Motor neuron (in vitro differentiated cells): ENCODE measurements around the gene CSF2. TPM values are rescaled to one million over a fixed set of nuclear protein-coding genes. Genes with fewer than 3 reads are reported as not detected.
"Not testable (repeated sequence)": the region's sequence is repeated elsewhere in the genome, so short reads cannot be mapped to it uniquely, and the experiment has no call there.

Experiments used
- ATAC-seq, 8 experiments: fragments of 200-7000 bp; cut with Tn5 transposase; replicated peaks in 6 of 8; 2 replicates each; pipeline ENCODE4 v1.8.0; 2021; ENCODE audit warnings: mild to moderate bottlenecking in 8 of 8, moderate library complexity in 8 of 8
- H3K27ac ChIP-seq, 2 donors: fragments of 250-450 bp; sonication (Bioruptor Pico); 2 replicates each; pipeline ENCODE4 v1.9.0; 2021; ENCODE audit warnings: antibody characterized with exemption in 2 of 2, mild to moderate bottlenecking in 2 of 2, moderate library complexity in 1 of 2
- H3K4me1 ChIP-seq, 2 donors: fragments of 250-450 bp; sonication (Bioruptor Pico); replicated peaks in 1 of 2; 2 replicates each; pipeline ENCODE4 v1.6.1; 2021; ENCODE audit warnings: antibody characterized with exemption in 2 of 2, mild to moderate bottlenecking in 2 of 2, moderate library complexity in 1 of 2
- H3K4me3 ChIP-seq, 5 donors: fragments of 250-450 bp; sonication (Bioruptor Pico); 2 replicates each; pipeline ENCODE4 v1.9.0; 2021; ENCODE audit warnings: antibody characterized with exemption in 5 of 5, mild to moderate bottlenecking in 5 of 5, moderate library complexity in 4 of 5
- WGBS, 10 experiments: fragments of 450-650 bp; shearing (Covaris generic); methylation state at CpG; one replicate each; pipeline ENCODE4 v1.0.0; 2022; 5-methylcytosine and 5-hydroxymethylcytosine counted together
- in situ Hi-C, 9 experiments: fragments of 400-800 bp; cut with MboI; loops; one replicate each; pipeline ENCODE4 v1.15.0; 2021; ENCODE audit warnings: low sequenced_read_pairs in 9 of 9, low pct_unique_long_range_greater_than_20kb in 2 of 9; ENCODE audit not compliant: unreplicated experiment in 9 of 9
- total RNA-seq, 8 experiments: library from RNA; unstranded; fragments of 300-600 nt; gene quantifications; 2 replicates each; pipeline versions ENCODE4 v1.2.3 to v1.2.4, GENCODE V29; 2022

Gene CSF2
- total RNA-seq, 8 experiments from 2014 or later = not detected

- H3K4me1 ChIP-seq = no peaks in the 10 kb centered on the region
- no peak overlapping the region for H3K4me3 ChIP-seq
- no peak for ATAC-seq
- no peak overlapping the region for H3K27ac ChIP-seq
- 76 to 100% (median 93%) methylated on average over 1 to 6 of the region's 8 CpGs; no CpG with 5 or more reads in 3 of the 10 experiments for WGBS, 10 experiments
- in situ Hi-C loops = no loop called here
Measured at GRCh38 chr5:132100672-132101261, 27.2 kb downstream of the CSF2 start.

- WGBS, 10 experiments = 62 to 100% (median 85%) methylated on average over 1 to 5 of the region's 6 CpGs; no CpG with 5 or more reads in 5 of the 10 experiments
- H3K4me1 ChIP-seq = no peaks in the 10 kb centered on the region
- in situ Hi-C loops = no loop called here
- no peak overlapping the region for H3K27ac ChIP-seq
- H3K4me3 ChIP-seq = no peak overlapping the region
- no peak for ATAC-seq
Measured at GRCh38 chr5:132101385-132101880, 27.8 kb downstream of the CSF2 start.

GRCh38 chr5:132102101-132102701 is 28.6 kb downstream of the CSF2 start:
- in situ Hi-C loops = no loop called here
- ATAC-seq = no peak

GRCh38 chr5:132102944-132103331 is 29.3 kb downstream of the CSF2 start:
- 37 to 100% (median 65%) methylated on average over 1 to 3 of the region's 3 CpGs; no CpG with 5 or more reads in 5 of the 10 experiments for WGBS, 10 experiments
- Histone ChIP-seq H3K4me3 (no peak overlapping the region), H3K27ac (no peak overlapping the region), H3K4me1 (no peaks in the 10 kb centered on the region)
- ATAC-seq = no peak
- in situ Hi-C loops = no loop called here

More at GRCh38 chr5:132102101-132102701, 28.6 kb downstream of the CSF2 start:
- Histone ChIP-seq H3K4me3 (no peak overlapping the region), H3K4me1 (no peaks in the 10 kb centered on the region), H3K27ac (no peak overlapping the region)
- WGBS, 10 experiments = 57 to 100% (median 90%) methylated on average over 1 to 4 of the region's 5 CpGs; no CpG with 5 or more reads in 4 of the 10 experiments

- ATAC-seq = peak in 4 of 8 experiments; percentile 33 to 92 (median 70)
- H3K4me1 ChIP-seq = no peaks in the 10 kb centered on the region
- H3K27ac ChIP-seq = no peak overlapping the region
- H3K4me3 ChIP-seq = no peak overlapping the region
- in situ Hi-C loops = no loop called here
Measured at GRCh38 chr5:132103332-132103951, 29.9 kb downstream of the CSF2 start.

- no peak for ATAC-seq
- WGBS, 10 experiments = 50 to 86% (median 63%) methylated on average over 1 to 5 of the region's 6 CpGs; no CpG with 5 or more reads in 5 of the 10 experiments
- in situ Hi-C loops = no loop called here
- Histone ChIP-seq H3K27ac (no peak overlapping the region), H3K4me1 (no peaks in the 10 kb centered on the region), H3K4me3 (no peak overlapping the region)
Measured at GRCh38 chr5:132103969-132104391, 30.4 kb downstream of the CSF2 start.

- H3K4me1 ChIP-seq = no peaks in the 10 kb centered on the region
- no peak overlapping the region for H3K27ac ChIP-seq
- in situ Hi-C loops = no loop called here
- no peak overlapping the region for H3K4me3 ChIP-seq
- no peak for ATAC-seq
Measured at GRCh38 chr5:132104556-132104955, 31.0 kb downstream of the CSF2 start.

- Histone ChIP-seq H3K4me1 (no peaks in the 10 kb centered on the region), H3K27ac (no peak overlapping the region), H3K4me3 (no peak overlapping the region)
- WGBS, 10 experiments = 40 to 100% (median 83%) methylated on average over 1 to 2 of the region's 3 CpGs; no CpG with 5 or more reads in 1 of the 10 experiments
- no peak for ATAC-seq
- in situ Hi-C loops = no loop called here
Measured at GRCh38 chr5:132105688-132106087, 32.1 kb downstream of the CSF2 start.

- H3K4me1 ChIP-seq, H3K4me3 ChIP-seq, in situ Hi-C loops, ATAC-seq, H3K27ac ChIP-seq: not testable (repeated sequence)
- WGBS, 10 experiments = 100% methylated on average over 1 of the region's 1 CpG; no CpG with 5 or more reads in 9 of the 10 experiments
Measured at GRCh38 chr5:132108495-132108894, 34.9 kb downstream of the CSF2 start.

- WGBS, 10 experiments = no CpG with 5 or more reads among the region's 4 CpGs
- in situ Hi-C loops, H3K27ac ChIP-seq, H3K4me1 ChIP-seq, ATAC-seq, H3K4me3 ChIP-seq: not testable (repeated sequence)
Measured at GRCh38 chr5:132108957-132109356, 35.4 kb downstream of the CSF2 start.

- Histone ChIP-seq H3K4me1 (no peaks in the 10 kb centered on the region), H3K4me3 (no peak overlapping the region), H3K27ac (no peak overlapping the region)
- ATAC-seq = no peak
- WGBS, 10 experiments = 48 to 78% (median 72%) methylated on average over 2 to 3 of the region's 3 CpGs; no CpG with 5 or more reads in 3 of the 10 experiments
- in situ Hi-C loops = no loop called here
Measured at GRCh38 chr5:132109494-132110053, 36.0 kb downstream of the CSF2 start.

GRCh38 chr5:132110195-132110594 is 36.6 kb downstream of the CSF2 start:
- ATAC-seq = no peak
- WGBS, 10 experiments = 34 to 100% (median 70%) methylated on average over 1 to 3 of the region's 3 CpGs; no CpG with 5 or more reads in 3 of the 10 experiments
- H3K4me3 ChIP-seq = no peak overlapping the region
- in situ Hi-C loops = no loop called here
- no peaks in the 10 kb centered on the region for H3K4me1 ChIP-seq
- H3K27ac ChIP-seq = no peak overlapping the region

GRCh38 chr5:132110930-132111329 is 37.3 kb downstream of the CSF2 start:
- Histone ChIP-seq H3K4me3 (no peak overlapping the region), H3K4me1 (no peaks in the 10 kb centered on the region), H3K27ac (no peak overlapping the region)
- in situ Hi-C loops = no loop called here
- no peak for ATAC-seq
